ENCODE data around the gene OBSCN.

DNA sequence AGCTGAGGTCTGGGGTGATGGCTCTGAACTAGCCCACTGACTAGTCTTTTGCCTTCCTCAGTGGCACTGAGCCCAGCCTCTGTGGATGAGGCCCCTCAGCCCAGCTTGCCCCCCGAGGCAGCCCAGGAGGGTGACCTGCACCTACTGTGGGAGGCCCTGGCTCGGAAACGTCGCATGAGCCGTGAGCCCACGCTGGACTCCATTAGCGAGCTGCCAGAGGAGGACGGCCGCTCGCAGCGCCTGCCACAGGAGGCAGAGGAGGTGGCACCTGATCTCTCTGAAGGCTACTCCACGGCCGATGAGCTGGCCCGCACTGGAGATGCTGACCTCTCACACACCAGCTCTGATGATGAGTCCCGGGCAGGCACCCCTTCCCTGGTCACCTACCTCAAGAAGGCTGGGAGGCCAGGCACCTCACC is 111.0 kb downstream of the OBSCN start:
- no peak for TF ChIP-seq ZNF592 (IDR thresholded peaks at IDR 0.05)
- TF ChIP-seq POU2F2 (IDR thresholded peaks at IDR 0.05; ENCODE audit: borderline replicate concordance, low read depth, low read length): no peak
- TF ChIP-seq NR2C2 (IDR thresholded peaks at IDR 0.05; ENCODE audit: borderline replicate concordance, control insufficient read depth, insufficient read length, low read depth): no peak
- no peak for TF ChIP-seq EP300 (IDR thresholded peaks at IDR 0.05; ENCODE audit: borderline replicate concordance in 1 of 2, control insufficient read depth in 1 of 2, low read depth in 2 of 2, low read length in 2 of 2)
- no peak for TF ChIP-seq GABPA (IDR thresholded peaks at IDR 0.05; ENCODE audit: low read depth)
- TF ChIP-seq EZH2 (IDR thresholded peaks at IDR 0.05; ENCODE audit: borderline replicate concordance, control insufficient read depth, low read depth, low read length): no peak
